Measurements from ENCODE around the gene CKAP2L. TPM values are rescaled to one million over a fixed set of nuclear protein-coding genes. Genes with fewer than 3 reads are reported as not detected.

Gene CKAP2L
- total and polyA plus RNA-seq, 9 of the 15 experiments (the other 6 are each of a cell fraction or from before 2014, with no cell fraction given), result 10.4 to 21.9 (median 14.2) TPM

DNA sequence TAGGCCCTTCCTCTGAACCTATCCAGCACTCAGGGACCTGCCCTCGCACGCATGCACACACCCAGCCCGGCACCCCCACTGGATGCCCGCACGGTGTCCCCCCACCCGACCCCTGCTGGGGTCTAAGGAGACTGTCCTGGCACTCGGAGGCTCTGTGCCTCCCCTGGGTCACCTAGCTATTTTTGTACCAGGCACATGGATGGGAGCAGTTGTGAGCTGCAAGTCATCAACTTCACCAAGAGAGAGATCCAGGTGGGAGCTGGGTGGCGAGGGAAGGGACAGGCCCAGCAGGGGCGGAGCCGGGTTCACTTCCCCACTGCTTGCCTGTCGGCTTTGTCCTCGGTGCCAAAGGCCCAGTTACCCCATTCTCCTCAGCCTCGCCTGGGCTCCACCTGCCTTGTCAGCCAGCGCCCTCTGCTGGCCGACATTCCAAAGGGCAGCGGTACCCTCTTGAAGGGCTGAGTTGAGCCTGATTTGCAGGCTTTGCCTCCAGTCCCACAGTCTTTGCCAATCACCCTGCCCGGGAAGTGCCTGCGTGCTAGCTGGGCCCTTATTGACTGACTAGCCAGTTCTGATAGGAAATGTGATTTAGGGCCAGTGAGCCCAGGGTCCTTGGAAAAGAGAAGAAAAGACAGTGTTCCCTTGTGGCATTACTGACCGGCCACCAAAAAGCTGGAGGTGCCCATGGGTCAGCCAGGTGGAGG is 37.8 kb downstream of the CKAP2L start (continued):
- TF ChIP-seq, protein P1, sequence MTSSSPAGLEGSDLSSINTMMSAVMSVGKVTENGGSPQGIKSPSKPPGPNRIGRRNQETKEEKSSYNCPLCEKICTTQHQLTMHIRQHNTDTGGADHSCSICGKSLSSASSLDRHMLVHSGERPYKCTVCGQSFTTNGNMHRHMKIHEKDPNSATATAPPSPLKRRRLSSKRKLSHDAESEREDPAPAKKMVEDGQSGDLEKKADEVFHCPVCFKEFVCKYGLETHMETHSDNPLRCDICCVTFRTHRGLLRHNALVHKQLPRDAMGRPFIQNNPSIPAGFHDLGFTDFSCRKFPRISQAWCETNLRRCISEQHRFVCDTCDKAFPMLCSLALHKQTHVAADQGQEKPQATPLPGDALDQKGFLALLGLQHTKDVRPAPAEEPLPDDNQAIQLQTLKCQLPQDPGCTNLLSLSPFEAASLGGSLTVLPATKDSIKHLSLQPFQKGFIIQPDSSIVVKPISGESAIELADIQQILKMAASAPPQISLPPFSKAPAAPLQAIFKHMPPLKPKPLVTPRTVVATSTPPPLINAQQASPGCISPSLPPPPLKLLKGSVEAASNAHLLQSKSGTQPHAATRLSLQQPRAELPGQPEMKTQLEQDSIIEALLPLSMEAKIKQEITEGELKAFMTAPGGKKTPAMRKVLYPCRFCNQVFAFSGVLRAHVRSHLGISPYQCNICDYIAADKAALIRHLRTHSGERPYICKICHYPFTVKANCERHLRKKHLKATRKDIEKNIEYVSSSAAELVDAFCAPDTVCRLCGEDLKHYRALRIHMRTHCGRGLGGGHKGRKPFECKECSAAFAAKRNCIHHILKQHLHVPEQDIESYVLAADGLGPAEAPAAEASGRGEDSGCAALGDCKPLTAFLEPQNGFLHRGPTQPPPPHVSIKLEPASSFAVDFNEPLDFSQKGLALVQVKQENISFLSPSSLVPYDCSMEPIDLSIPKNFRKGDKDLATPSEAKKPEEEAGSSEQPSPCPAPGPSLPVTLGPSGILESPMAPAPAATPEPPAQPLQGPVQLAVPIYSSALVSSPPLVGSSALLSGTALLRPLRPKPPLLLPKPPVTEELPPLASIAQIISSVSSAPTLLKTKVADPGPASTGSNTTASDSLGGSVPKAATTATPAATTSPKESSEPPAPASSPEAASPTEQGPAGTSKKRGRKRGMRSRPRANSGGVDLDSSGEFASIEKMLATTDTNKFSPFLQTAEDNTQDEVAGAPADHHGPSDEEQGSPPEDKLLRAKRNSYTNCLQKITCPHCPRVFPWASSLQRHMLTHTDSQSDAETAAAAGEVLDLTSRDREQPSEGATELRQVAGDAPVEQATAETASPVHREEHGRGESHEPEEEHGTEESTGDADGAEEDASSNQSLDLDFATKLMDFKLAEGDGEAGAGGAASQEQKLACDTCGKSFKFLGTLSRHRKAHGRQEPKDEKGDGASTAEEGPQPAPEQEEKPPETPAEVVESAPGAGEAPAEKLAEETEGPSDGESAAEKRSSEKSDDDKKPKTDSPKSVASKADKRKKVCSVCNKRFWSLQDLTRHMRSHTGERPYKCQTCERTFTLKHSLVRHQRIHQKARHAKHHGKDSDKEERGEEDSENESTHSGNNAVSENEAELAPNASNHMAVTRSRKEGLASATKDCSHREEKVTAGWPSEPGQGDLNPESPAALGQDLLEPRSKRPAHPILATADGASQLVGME (CRISPR knock-in tag; IDR thresholded peaks at IDR 0.05), result no peak
- no peak for TF ChIP-seq NR4A1 (CRISPR knock-in tag; IDR thresholded peaks at IDR 0.05)
- no peak for TF ChIP-seq NR4A1 (tag; IDR thresholded peaks at IDR 0.05)
- peak; percentile 93; the same call in 1 of the 2 replicates for TF ChIP-seq XRCC5 (IDR thresholded peaks at IDR 0.05; ENCODE audit: low read depth, low read length)
- TF ChIP-seq, protein P2, sequence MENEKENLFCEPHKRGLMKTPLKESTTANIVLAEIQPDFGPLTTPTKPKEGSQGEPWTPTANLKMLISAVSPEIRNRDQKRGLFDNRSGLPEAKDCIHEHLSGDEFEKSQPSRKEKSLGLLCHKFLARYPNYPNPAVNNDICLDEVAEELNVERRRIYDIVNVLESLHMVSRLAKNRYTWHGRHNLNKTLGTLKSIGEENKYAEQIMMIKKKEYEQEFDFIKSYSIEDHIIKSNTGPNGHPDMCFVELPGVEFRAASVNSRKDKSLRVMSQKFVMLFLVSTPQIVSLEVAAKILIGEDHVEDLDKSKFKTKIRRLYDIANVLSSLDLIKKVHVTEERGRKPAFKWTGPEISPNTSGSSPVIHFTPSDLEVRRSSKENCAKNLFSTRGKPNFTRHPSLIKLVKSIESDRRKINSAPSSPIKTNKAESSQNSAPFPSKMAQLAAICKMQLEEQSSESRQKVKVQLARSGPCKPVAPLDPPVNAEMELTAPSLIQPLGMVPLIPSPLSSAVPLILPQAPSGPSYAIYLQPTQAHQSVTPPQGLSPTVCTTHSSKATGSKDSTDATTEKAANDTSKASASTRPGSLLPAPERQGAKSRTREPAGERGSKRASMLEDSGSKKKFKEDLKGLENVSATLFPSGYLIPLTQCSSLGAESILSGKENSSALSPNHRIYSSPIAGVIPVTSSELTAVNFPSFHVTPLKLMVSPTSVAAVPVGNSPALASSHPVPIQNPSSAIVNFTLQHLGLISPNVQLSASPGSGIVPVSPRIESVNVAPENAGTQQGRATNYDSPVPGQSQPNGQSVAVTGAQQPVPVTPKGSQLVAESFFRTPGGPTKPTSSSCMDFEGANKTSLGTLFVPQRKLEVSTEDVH (IDR thresholded peaks at IDR 0.05; ENCODE audit: low read depth, partially characterized antibody), result no peak
- TF ChIP-seq ZNF354B (CRISPR knock-in tag; IDR thresholded peaks at IDR 0.05), result no peak
- TF ChIP-seq, protein P3, sequence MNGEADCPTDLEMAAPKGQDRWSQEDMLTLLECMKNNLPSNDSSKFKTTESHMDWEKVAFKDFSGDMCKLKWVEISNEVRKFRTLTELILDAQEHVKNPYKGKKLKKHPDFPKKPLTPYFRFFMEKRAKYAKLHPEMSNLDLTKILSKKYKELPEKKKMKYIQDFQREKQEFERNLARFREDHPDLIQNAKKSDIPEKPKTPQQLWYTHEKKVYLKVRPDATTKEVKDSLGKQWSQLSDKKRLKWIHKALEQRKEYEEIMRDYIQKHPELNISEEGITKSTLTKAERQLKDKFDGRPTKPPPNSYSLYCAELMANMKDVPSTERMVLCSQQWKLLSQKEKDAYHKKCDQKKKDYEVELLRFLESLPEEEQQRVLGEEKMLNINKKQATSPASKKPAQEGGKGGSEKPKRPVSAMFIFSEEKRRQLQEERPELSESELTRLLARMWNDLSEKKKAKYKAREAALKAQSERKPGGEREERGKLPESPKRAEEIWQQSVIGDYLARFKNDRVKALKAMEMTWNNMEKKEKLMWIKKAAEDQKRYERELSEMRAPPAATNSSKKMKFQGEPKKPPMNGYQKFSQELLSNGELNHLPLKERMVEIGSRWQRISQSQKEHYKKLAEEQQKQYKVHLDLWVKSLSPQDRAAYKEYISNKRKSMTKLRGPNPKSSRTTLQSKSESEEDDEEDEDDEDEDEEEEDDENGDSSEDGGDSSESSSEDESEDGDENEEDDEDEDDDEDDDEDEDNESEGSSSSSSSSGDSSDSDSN (IDR thresholded peaks at IDR 0.05; ENCODE audit: borderline replicate concordance in 1 of 2, low read depth in 2 of 2, low read length in 2 of 2), result no peak
- TF ChIP-seq POLR2AphosphoS2 (IDR thresholded peaks at IDR 0.05; ENCODE audit: low read length), result no peak
- TF ChIP-seq PCBP1 (IDR thresholded peaks at IDR 0.05; ENCODE audit: low read depth, low read length, poor library complexity, severe bottlenecking), result no peak
- TF ChIP-seq NELFE (IDR thresholded peaks at IDR 0.05; ENCODE audit: insufficient read depth, insufficient read length), result no peak
- TF ChIP-seq ZNF239 (CRISPR knock-in tag; IDR thresholded peaks at IDR 0.05), result no peak
- TF ChIP-seq MAZ (CRISPR knock-in tag; conservative IDR thresholded peaks at IDR 0.05 in 1 of 2, IDR thresholded peaks at IDR 0.05 in 1 of 2), result peak; percentile 44 to 77; a peak in 3 of 4 replicates
- TF ChIP-seq, protein P4, sequence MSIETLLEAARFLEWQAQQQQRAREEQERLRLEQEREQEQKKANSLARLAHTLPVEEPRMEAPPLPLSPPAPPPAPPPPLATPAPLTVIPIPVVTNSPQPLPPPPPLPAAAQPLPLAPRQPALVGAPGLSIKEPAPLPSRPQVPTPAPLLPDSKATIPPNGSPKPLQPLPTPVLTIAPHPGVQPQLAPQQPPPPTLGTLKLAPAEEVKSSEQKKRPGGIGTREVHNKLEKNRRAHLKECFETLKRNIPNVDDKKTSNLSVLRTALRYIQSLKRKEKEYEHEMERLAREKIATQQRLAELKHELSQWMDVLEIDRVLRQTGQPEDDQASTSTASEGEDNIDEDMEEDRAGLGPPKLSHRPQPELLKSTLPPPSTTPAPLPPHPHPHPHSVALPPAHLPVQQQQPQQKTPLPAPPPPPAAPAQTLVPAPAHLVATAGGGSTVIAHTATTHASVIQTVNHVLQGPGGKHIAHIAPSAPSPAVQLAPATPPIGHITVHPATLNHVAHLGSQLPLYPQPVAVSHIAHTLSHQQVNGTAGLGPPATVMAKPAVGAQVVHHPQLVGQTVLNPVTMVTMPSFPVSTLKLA (conservative IDR thresholded peaks at IDR 0.05), result no peak
- TF ChIP-seq RCOR1 (IDR thresholded peaks at IDR 0.05; ENCODE audit: borderline replicate concordance in 1 of 2, low read depth in 2 of 2, low read length in 2 of 2), result peak; percentile 15 to 47; a peak in 2 of 4 replicates
